SK-N-SH (cell line): ENCODE data around the gene MICAL2. TPM values are rescaled to one million over a fixed set of nuclear protein-coding genes. Genes with fewer than 3 reads are reported as not detected.

Experiments used
- CTCF ChIA-PET: fragments of 300-600, 350-600 bp; formaldehyde crosslinking; extraction: SDS; loops from one replicate; lab custom pipeline; 2021; lab: Yijun Ruan, JAX
- POLR2A ChIA-PET: fragments of 350-600 bp; sonication (Branson Sonifier 250); formaldehyde crosslinking; extraction: SDS; loops from one replicate; lab custom pipeline; 2020; ENCODE audit warnings: antibody characterized with exemption, inconsistent platforms; lab: Yijun Ruan, JAX
- DNase-seq: peaks from one replicate; pipeline ENCODE4 v3.0.0; 2012
- H2AFZ ChIP-seq: fragments of 200-600 bp; sonication (generic); 2 replicates; pipeline ENCODE4 v1.8.1; 2016; ENCODE audit warnings: antibody characterized with exemption, mild to moderate bottlenecking, low read depth
- H3F3A ChIP-seq: fragments of 200-600 bp; sonication (generic); replicated peaks from 2 replicates; pipeline ENCODE3; 2016; ENCODE audit warnings: antibody characterized with exemption, mild to moderate bottlenecking; ENCODE audit not compliant: insufficient read depth
- H3K27ac ChIP-seq, 2 experiments: fragments of 200-500 bp in 1 of 2; fragments of 200-600 bp in 1 of 2; sonication (Bioruptor generic) in 1 of 2; sonication (generic), shearing (Covaris generic) in 1 of 2; 2 replicates each; pipeline versions ENCODE4 v1.5.1 to v1.6.1; 2014 to 2016; ENCODE audit warnings: low read depth in 2 of 2, inconsistent platforms in 1 of 2, low read length in 1 of 2, mild to moderate bottlenecking in 1 of 2, mixed read lengths in 1 of 2
- H3K27me3 ChIP-seq: fragments of 200-600 bp; sonication (generic), shearing (Covaris generic); 2 replicates; pipeline ENCODE4 v1.6.1; 2016; ENCODE audit warnings: mixed run types; ENCODE audit not compliant: insufficient read depth
- H3K36me3 ChIP-seq, 2 experiments: fragments of 200-500 bp in 1 of 2; fragments of 200-600 bp in 1 of 2; sonication (Bioruptor generic) in 1 of 2; sonication (generic) in 1 of 2; replicated peaks in 1 of 2; 2 replicates each; pipeline versions ENCODE3 to v1.5.1; 2014 to 2016; ENCODE audit warnings: low read length in 1 of 2, mild to moderate bottlenecking in 1 of 2; ENCODE audit not compliant: insufficient read depth in 2 of 2, control insufficient read depth in 1 of 2
- H3K4me1 ChIP-seq, 2 experiments: fragments of 200-500 bp in 1 of 2; fragments of 200-600 bp in 1 of 2; sonication (Bioruptor generic) in 1 of 2; sonication (generic), shearing (Covaris generic) in 1 of 2; 2 replicates each; pipeline versions ENCODE4 v1.5.1 to v1.6.1; 2014 to 2016; ENCODE audit warnings: low read depth in 1 of 2, low read length in 1 of 2, mixed run types in 1 of 2; ENCODE audit not compliant: insufficient read depth in 2 of 2, control insufficient read depth in 1 of 2
- H3K4me2 ChIP-seq: fragments of 200-600 bp; sonication (generic), shearing (Covaris generic); 2 replicates; pipeline ENCODE4 v1.6.1; 2017; ENCODE audit warnings: mixed run types
- H3K4me3 ChIP-seq, 2 experiments: fragments of 200-500 bp in 1 of 2; fragments of 200-600 bp in 1 of 2; sonication (Bioruptor generic) in 1 of 2; sonication (generic), shearing (Covaris generic) in 1 of 2; 2 replicates each; pipeline versions ENCODE4 v1.5.1 to v1.8.1; 2014 to 2016; ENCODE audit warnings: low read depth in 2 of 2, inconsistent platforms in 1 of 2, low read length in 1 of 2, mild to moderate bottlenecking in 1 of 2, mixed read lengths in 1 of 2, moderate library complexity in 1 of 2
- H3K79me2 ChIP-seq: fragments of 200-600 bp; sonication (generic); 2 replicates; pipeline ENCODE4 v1.8.1; 2017; ENCODE audit warnings: mild to moderate bottlenecking; ENCODE audit not compliant: insufficient read depth
- H3K9ac ChIP-seq: fragments of 200-600 bp; sonication (generic); 2 replicates; pipeline ENCODE4 v1.6.1; 2017; ENCODE audit warnings: mixed run types
- H3K9me2 ChIP-seq: fragments of 200-600 bp; sonication (generic); 2 replicates; pipeline ENCODE4 v1.6.1; 2017; ENCODE audit warnings: mixed run types
- H3K9me3 ChIP-seq: fragments of 200-600 bp; sonication (generic); 2 replicates; pipeline ENCODE4 v1.6.1; 2017; ENCODE audit warnings: mixed run types, mild to moderate bottlenecking, moderate library complexity
- H4K20me1 ChIP-seq: fragments of 200-600 bp; sonication (generic); 2 replicates; pipeline ENCODE4 v1.6.1; 2017; ENCODE audit warnings: mild to moderate bottlenecking, mixed run types; ENCODE audit not compliant: insufficient read depth
- GATA2 ChIP-seq: sonication (generic); formaldehyde crosslinking; IDR thresholded peaks from 2 replicates; pipeline ENCODE4 v1.5.0; 2020; ENCODE audit warnings: mild to moderate bottlenecking, missing genetic modification reagents
- NFIC ChIP-seq: IDR thresholded peaks from 2 replicates; pipeline ENCODE4 v1.4.0; 2012; ENCODE audit warnings: borderline replicate concordance
- POLR2AphosphoS5 ChIP-seq: IDR thresholded peaks from 2 replicates; pipeline ENCODE4 v1.6.1; 2012; ENCODE audit warnings: low read depth, low read length
- RXRA ChIP-seq: IDR thresholded peaks from 2 replicates; pipeline ENCODE4 v1.4.0; 2012; ENCODE audit warnings: low read depth, mild to moderate bottlenecking, borderline replicate concordance
- SIN3A ChIP-seq: IDR thresholded peaks from 2 replicates; pipeline ENCODE4 v1.6.1; 2012; ENCODE audit warnings: low read depth, mild to moderate bottlenecking, low read length, moderate library complexity, borderline replicate concordance
- SMC3 ChIP-seq: IDR thresholded peaks from 2 replicates; pipeline ENCODE4 v1.6.1; 2012; ENCODE audit warnings: low read depth, low read length, improper control_type of control experiment
- TAF1 ChIP-seq: IDR thresholded peaks from 2 replicates; pipeline ENCODE4 v1.6.1; 2012; ENCODE audit warnings: low read depth, mild to moderate bottlenecking, low read length, moderate library complexity, borderline replicate concordance
- WGBS: methylation state at CpG from one replicate; pipeline ENCODE4 v1.1.6; 2017; ENCODE audit warnings: low lambda C conversion rate; 5-methylcytosine and 5-hydroxymethylcytosine counted together
- polyA plus RNA-seq, 3 experiments: library from polyadenylated mRNA; depleted of rRNA; stranded (reverse); fragments of >200 nt; gene quantifications; 2 replicates each; pipeline ENCODE4 v1.2.3, GENCODE V29; 2012
- TF ChIP-seq, protein P1 (sequence below): fragments of 200-600 bp; sonication (generic); IDR thresholded peaks from 2 replicates; pipeline ENCODE4 v1.6.1; 2017; ENCODE audit warnings: antibody characterized with exemption, mild to moderate bottlenecking, moderate library complexity

MICAL2 gene
- polyA plus RNA-seq, 1 of the 3 experiments (the other 2 are of a cell fraction), result 54.6 TPM

DNA sequence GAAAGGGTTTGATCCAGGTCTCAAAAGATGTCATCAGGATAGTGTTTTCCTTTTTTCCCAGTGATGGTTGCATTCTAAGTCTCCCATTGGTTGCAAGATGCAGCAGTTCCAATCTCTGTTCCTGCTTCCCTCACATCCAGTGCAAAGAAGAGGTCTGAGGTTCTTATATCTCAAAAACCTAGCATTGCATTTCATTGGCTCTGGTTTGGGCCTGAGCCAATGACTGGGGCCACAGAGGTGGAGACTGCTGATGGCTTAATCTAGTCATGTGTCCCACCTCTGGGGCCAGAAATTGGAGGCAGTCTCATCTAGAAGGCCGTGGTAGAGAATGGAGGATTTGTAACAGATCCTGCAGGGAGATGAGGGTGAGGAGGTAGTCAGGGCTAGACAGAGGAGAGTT lies 13.2 kb upstream of the MICAL2 start:
- TF ChIP-seq TAF1, result no peak
- no peak for TF ChIP-seq RXRA
- no peak for TF ChIP-seq SMC3
- no peak for TF ChIP-seq POLR2AphosphoS5
- CTCF ChIA-PET, result no interaction called here
- 88% methylated on average over 1 of the region's 1 CpG for WGBS

DNA sequence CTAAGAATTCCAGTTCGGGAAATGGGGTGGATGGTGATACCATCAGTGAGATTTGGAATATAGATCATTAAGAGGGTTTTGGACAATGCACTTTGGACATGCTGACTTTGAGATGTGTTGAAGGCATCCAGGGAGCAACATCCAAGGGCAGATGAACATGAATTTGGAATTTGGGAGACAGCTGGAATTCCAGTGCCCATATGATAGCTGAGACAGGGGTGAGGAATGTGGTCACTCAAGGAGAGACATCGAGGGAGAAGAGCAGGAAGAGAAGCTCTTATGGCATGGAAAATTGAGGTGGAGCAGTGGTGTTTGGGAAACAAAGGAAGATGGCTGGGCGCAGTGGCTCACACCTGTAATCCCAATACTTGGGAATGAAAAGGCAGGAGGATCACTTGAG lies 11.8 kb upstream of the MICAL2 start:
- DNase-seq, result no peak
- ChIA-PET POLR2A (no interaction called here), CTCF (interaction anchor here (1.4 kb wide), 2 partner anchors 10 to 183 kb away, joined by 3 read pairs; no protein-coding TSS in a partner anchor)
- H3K4me3 ChIP-seq, result no peak overlapping the region
- H3K27me3 ChIP-seq, result no peaks in the 10 kb centered on the region
- peaks cover 44% of the 10 kb centered on the region for H3F3A ChIP-seq
- no peak overlapping the region for H3K9ac ChIP-seq
- no peaks in the 10 kb centered on the region for H3K9me3 ChIP-seq
- no peak for TF ChIP-seq RXRA
- no peak for TF ChIP-seq GATA2 (CRISPR knock-in tag)
- TF ChIP-seq, all 33 proteins: peak for 0
- Histone ChIP-seq H3K4me1 (peaks cover 0 to 9% of the 10 kb centered on the region in 2 experiments; a peak in 2 of 4 replicates), H3K36me3 (no peaks in the 10 kb centered on the region), H2AFZ (no peak overlapping the region), H3K27ac (no peak overlapping the region; a peak in 1 of 4 replicates), H4K20me1 (no peaks in the 10 kb centered on the region), H3K79me2 (no peaks in the 10 kb centered on the region), H3K9me2 (no peaks in the 10 kb centered on the region), H3K4me2 (no peak overlapping the region)
- WGBS, result 73% methylated on average over 3 of the region's 3 CpGs

More for the DNA sequence above, 13.2 kb upstream of the MICAL2 start:
- POLR2A ChIA-PET, result no interaction called here
- no peaks in the 10 kb centered on the region for H3K36me3 ChIP-seq
- no peaks in the 10 kb centered on the region for H3K27me3 ChIP-seq
- no peak for DNase-seq
- H3K4me1 ChIP-seq, result peaks cover 0 to 9% of the 10 kb centered on the region in 2 experiments; a peak in 2 of 4 replicates
- H3K4me3 ChIP-seq, result no peak overlapping the region
- peaks cover 43% of the 10 kb centered on the region for H3F3A ChIP-seq
- no peaks in the 10 kb centered on the region for H4K20me1 ChIP-seq
- H3K79me2 ChIP-seq, result no peaks in the 10 kb centered on the region
- no peak overlapping the region for H3K27ac ChIP-seq
- no peaks in the 10 kb centered on the region for H3K9me3 ChIP-seq
- H2AFZ ChIP-seq, result no peak overlapping the region
- no peak overlapping the region for H3K9ac ChIP-seq
- H3K4me2 ChIP-seq, result no peak overlapping the region
- H3K9me2 ChIP-seq, result no peaks in the 10 kb centered on the region

DNA sequence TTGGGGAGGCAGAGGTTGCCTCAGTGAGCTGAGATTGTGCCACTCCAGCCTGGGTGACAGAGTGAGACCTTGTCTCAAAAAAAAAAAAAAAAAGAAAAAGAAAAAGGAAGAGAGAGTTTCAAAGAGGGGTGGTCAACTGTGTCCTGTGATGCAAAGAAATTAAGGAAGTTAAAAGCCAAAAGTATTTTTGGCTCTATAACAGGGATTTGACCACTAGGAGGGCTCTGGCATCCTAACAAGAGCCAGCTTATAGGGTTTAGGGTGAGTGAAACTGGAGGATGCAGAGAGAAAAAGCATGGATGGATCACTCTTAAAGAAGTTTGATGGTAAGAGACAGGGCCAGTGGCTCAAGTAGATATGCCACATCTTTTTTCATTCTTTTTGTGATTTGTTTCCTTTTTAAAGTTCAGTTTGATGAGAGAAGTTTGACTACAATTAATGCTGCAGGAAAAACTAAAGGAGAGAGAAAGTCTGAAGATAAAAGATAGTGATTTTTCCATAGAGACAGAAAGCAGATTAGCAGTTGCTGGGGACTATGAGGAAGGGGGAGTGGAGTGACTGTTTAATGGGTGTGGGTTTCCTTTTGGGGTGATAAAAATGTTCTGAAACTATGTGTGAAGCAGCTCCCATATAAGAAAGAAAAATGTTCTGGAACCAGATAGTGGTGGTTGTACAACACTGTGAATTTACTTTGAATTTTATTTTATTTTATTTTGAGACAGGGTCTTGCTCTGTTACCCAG lies 11.1 kb upstream of the MICAL2 start:
- TF ChIP-seq NFIC (no peak), RXRA (no peak), SIN3A (no peak)
- TF ChIP-seq, protein P1, sequence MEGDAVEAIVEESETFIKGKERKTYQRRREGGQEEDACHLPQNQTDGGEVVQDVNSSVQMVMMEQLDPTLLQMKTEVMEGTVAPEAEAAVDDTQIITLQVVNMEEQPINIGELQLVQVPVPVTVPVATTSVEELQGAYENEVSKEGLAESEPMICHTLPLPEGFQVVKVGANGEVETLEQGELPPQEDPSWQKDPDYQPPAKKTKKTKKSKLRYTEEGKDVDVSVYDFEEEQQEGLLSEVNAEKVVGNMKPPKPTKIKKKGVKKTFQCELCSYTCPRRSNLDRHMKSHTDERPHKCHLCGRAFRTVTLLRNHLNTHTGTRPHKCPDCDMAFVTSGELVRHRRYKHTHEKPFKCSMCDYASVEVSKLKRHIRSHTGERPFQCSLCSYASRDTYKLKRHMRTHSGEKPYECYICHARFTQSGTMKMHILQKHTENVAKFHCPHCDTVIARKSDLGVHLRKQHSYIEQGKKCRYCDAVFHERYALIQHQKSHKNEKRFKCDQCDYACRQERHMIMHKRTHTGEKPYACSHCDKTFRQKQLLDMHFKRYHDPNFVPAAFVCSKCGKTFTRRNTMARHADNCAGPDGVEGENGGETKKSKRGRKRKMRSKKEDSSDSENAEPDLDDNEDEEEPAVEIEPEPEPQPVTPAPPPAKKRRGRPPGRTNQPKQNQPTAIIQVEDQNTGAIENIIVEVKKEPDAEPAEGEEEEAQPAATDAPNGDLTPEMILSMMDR, result peak; percentile 43
- no peak overlapping the region; a peak in 1 of 4 replicates for H3K4me3 ChIP-seq
- peaks cover 0 to 9% of the 10 kb centered on the region in 2 experiments; a peak in 2 of 4 replicates for H3K4me1 ChIP-seq
- no peak overlapping the region for H3K9ac ChIP-seq
- no peaks in the 10 kb centered on the region for H3K79me2 ChIP-seq
- H3K9me3 ChIP-seq, result no peaks in the 10 kb centered on the region
- peaks cover 38% of the 10 kb centered on the region for H3F3A ChIP-seq
- ChIA-PET POLR2A (no interaction called here), CTCF (interaction anchor here (1.4 kb wide), 2 partner anchors 9 to 183 kb away, joined by 3 read pairs; no protein-coding TSS in a partner anchor)
- DNase-seq, result no peak
- H3K27ac ChIP-seq, result peak overlapping the region in 1 of 2 experiments; percentile 44; a peak in 1 of 4 replicates
- no peak overlapping the region for H3K4me2 ChIP-seq
- H4K20me1 ChIP-seq, result no peaks in the 10 kb centered on the region
- no peaks in the 10 kb centered on the region for H3K9me2 ChIP-seq
- H3K36me3 ChIP-seq, result no peaks in the 10 kb centered on the region
- H2AFZ ChIP-seq, result no peak overlapping the region; the same call in 1 of the 2 replicates
- H3K27me3 ChIP-seq, result no peaks in the 10 kb centered on the region
